Activated naive CD4-positive, alpha-beta T cell treated with anti-CD3 and anti-CD28 coated beads, Interleukin-2, amount 50 U/mL, for 16 hours (primary cell): Measurements from ENCODE around the gene TNRC18.

Source experiments
- DNase-seq: peaks from one replicate; pipeline ENCODE4 v3.0.0-alpha.2; 2020

Gene TNRC18

GRCh38 chr7:5425507-5426225, 2.0 kb upstream of the TNRC18 start:
- DNase-seq = no peak

- DNase-seq = no peak
Measured at GRCh38 chr7:5424749-5425506, 1.3 kb upstream of the TNRC18 start.

- peak; percentile 33 for DNase-seq
Measured at GRCh38 chr7:5423976-5424748, 528 bp upstream of the TNRC18 start.

- no peak for DNase-seq
Measured at GRCh38 chr7:5422396-5423305, 983 bp downstream of the TNRC18 start.

- DNase-seq = no peak
Measured at GRCh38 chr7:5421714-5422395, 1.8 kb downstream of the TNRC18 start.

GRCh38 chr7:5420881-5421713, 2.5 kb downstream of the TNRC18 start:
- no peak for DNase-seq

- peak; percentile 28 for DNase-seq
Measured at GRCh38 chr7:5420067-5420880, 3.4 kb downstream of the TNRC18 start.

GRCh38 chr7:5419539-5420066, 4.0 kb downstream of the TNRC18 start:
- DNase-seq = no peak

- DNase-seq = no peak
Measured at GRCh38 chr7:5418285-5418582, 5.4 kb downstream of the TNRC18 start.

- no peak for DNase-seq
Measured at GRCh38 chr7:5417106-5418071, 6.2 kb downstream of the TNRC18 start.

- no peak for DNase-seq
Measured at GRCh38 chr7:5414916-5415315, 8.7 kb downstream of the TNRC18 start.

GRCh38 chr7:5413449-5413786, 10.2 kb downstream of the TNRC18 start:
- DNase-seq = no peak

GRCh38 chr7:5408777-5409176, 14.9 kb downstream of the TNRC18 start:
- DNase-seq = no peak

GRCh38 chr7:5406957-5407945, 16.4 kb downstream of the TNRC18 start:
- DNase-seq = no peak

- DNase-seq = no peak
Measured at GRCh38 chr7:5404421-5404826, 19.2 kb downstream of the TNRC18 start.

- DNase-seq = no peak
Measured at GRCh38 chr7:5403442-5403841, 20.2 kb downstream of the TNRC18 start.

GRCh38 chr7:5397736-5398135, 25.9 kb downstream of the TNRC18 start:
- DNase-seq = no peak
